Measurements from ENCODE around the gene FAM151B.

Gene FAM151B, protein sequence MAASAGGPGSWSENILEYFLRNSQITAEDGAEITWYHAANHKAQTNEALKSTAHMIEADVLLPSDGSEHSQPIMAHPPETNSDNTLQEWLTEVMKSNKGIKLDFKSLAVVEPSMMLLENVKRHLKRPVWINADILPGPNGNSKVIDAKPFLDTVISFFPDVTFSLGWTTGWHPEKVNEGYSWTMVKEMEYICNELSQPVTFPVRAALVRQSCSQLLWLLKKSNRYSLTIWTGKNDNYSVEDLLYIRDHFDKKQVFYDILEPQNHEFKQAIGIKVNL

DNA sequence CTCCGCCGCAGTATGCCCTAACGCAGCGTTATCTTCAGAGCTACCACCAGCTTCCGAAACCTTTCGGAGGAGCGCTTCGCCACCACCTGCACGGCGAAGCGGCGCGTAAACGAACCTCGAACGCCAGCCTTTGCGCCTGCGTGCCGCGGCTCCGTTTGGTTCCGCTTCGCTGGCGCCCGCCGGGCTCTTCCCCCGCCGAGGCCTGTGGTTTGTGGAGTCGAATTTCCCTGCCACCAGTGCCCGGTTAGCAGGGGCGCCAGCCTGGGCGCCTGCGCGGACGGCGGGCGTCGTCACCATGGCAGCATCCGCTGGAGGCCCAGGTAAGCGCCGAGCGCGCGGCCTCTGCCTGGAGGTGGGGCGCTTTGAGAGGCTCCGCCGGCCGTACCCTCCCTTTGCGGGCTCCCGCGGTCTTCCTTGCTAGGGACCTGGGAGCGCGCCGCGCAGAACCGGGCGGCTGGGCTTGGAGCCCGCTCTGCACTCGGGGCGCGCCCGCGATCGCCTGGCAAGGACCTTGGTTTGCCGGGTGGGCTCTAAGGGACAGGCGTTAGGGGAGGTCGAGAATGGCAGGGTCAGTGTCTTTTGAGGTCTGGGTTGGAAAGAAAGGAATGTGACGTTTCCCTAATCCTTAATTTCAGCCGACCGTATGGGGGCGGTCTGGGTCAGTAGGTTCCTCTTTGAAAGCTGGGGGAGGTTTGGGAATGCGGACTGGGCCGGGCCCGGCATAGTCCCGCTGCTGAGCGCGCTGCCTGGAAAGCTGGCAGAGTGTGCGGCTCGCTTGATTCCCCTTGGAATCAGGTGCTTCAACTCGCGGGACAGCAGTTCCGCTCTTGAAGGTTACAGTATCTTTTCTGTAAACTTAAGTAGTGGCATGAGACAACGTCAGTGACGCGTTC is at the start of gene FAM151B:
Gene FAM151B (plus strand): TSS at position 272 of the 893 bp plus-strand sequence. CDS start 24 bp downstream, at position 296.
- Histone ChIP-seq H3K4me1 (ENCODE audit: low read length) (0 out of 2 replicates have a peak, but pooled peaks cover 3% of the 10 kb centered on the region), H3K36me3 (replicated peaks; ENCODE audit: insufficient read depth, low read length) (no peaks in the 10 kb centered on the region), H3K27ac (ENCODE audit: low read length) (peak within 1 kb of the TSS; percentile 55), H3K9ac (ENCODE audit: low read length) (peak within 1 kb of the TSS; percentile 66), H4K20me1 (ENCODE audit: insufficient read depth, low read length) (no peaks in the 10 kb centered on the region), H3K9me3 (replicated peaks; ENCODE audit: insufficient read depth, low read length) (no peaks in the 10 kb centered on the region), H3K4me3 (ENCODE audit: low read length) (peak within 1 kb of the TSS; percentile 72), H2AFZ (ENCODE audit: low read length) (peak within 1 kb of the TSS; percentile 79), H3K4me2 (ENCODE audit: low read depth, low read length) (peak within 1 kb of the TSS; percentile 85), H3K9me2 (replicated peaks; ENCODE audit: insufficient read depth, low read length) (no peaks in the 10 kb centered on the region), H3K27me3 (replicated peaks; ENCODE audit: insufficient read depth, low read length) (no peaks in the 10 kb centered on the region), H3K79me2 (ENCODE audit: low read length) (no peaks in the 10 kb centered on the region), H3F3A (ENCODE audit: insufficient read depth, low read length) (peaks cover 22% of the 10 kb centered on the region)
- no peak for TF ChIP-seq EZH2 (optimal IDR thresholded peaks at IDR 0.05; ENCODE audit: low read depth, low read length)
- TF ChIP-seq EZH2phosphoT487 (IDR thresholded peaks at IDR 0.05; ENCODE audit: low read length), result no peak
- TF ChIP-seq, protein P1, sequence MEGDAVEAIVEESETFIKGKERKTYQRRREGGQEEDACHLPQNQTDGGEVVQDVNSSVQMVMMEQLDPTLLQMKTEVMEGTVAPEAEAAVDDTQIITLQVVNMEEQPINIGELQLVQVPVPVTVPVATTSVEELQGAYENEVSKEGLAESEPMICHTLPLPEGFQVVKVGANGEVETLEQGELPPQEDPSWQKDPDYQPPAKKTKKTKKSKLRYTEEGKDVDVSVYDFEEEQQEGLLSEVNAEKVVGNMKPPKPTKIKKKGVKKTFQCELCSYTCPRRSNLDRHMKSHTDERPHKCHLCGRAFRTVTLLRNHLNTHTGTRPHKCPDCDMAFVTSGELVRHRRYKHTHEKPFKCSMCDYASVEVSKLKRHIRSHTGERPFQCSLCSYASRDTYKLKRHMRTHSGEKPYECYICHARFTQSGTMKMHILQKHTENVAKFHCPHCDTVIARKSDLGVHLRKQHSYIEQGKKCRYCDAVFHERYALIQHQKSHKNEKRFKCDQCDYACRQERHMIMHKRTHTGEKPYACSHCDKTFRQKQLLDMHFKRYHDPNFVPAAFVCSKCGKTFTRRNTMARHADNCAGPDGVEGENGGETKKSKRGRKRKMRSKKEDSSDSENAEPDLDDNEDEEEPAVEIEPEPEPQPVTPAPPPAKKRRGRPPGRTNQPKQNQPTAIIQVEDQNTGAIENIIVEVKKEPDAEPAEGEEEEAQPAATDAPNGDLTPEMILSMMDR (IDR thresholded peaks at IDR 0.05; ENCODE audit: low read length), result peak; percentile 19; the same call in 1 of the 2 replicates
- DNase-seq, result peak; percentile 97

DNA sequence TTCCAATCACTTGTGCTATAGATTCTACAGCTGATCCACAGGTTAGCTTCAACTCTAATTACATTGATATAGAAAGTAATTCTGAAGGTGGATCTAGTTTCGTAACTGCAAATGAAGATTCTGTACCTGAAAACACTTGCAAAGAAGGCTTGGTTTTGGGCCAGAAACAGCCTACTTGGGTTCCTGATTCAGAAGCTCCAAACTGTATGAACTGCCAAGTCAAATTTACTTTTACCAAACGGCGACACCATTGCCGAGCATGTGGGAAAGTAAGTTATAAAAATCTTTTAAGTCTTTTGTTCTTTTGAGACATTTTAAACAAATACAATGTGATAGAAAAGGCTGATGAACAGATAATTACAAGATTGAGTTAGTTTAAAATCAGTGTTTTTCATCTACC is 49.2 kb upstream of the FAM151B start:
- Histone ChIP-seq H3F3A (ENCODE audit: insufficient read depth, low read length) (no peaks in the 10 kb centered on the region), H3K4me2 (ENCODE audit: low read depth, low read length) (no peak overlapping the region), H3K9ac (ENCODE audit: low read length) (no peak overlapping the region), H3K4me1 (ENCODE audit: low read length) (no peaks in the 10 kb centered on the region), H3K4me3 (ENCODE audit: low read length) (no peak overlapping the region), H3K27ac (ENCODE audit: low read length) (no peak overlapping the region), H2AFZ (ENCODE audit: low read length) (no peak overlapping the region), H3K9me3 (replicated peaks; ENCODE audit: insufficient read depth, low read length) (no peaks in the 10 kb centered on the region), H4K20me1 (ENCODE audit: insufficient read depth, low read length) (no peaks in the 10 kb centered on the region), H3K27me3 (replicated peaks; ENCODE audit: insufficient read depth, low read length) (no peaks in the 10 kb centered on the region), H3K79me2 (ENCODE audit: low read length) (no peaks in the 10 kb centered on the region), H3K36me3 (replicated peaks; ENCODE audit: insufficient read depth, low read length) (no peaks in the 10 kb centered on the region; the same call in 1 of the 2 replicates), H3K9me2 (replicated peaks; ENCODE audit: insufficient read depth, low read length) (no peaks in the 10 kb centered on the region)
- DNase-seq, result no peak
- TF ChIP-seq, protein P1 (IDR thresholded peaks at IDR 0.05; ENCODE audit: low read length), result no peak
- TF ChIP-seq EZH2 (optimal IDR thresholded peaks at IDR 0.05; ENCODE audit: low read depth, low read length) (no peak), EZH2phosphoT487 (IDR thresholded peaks at IDR 0.05; ENCODE audit: low read length) (no peak)

DNA sequence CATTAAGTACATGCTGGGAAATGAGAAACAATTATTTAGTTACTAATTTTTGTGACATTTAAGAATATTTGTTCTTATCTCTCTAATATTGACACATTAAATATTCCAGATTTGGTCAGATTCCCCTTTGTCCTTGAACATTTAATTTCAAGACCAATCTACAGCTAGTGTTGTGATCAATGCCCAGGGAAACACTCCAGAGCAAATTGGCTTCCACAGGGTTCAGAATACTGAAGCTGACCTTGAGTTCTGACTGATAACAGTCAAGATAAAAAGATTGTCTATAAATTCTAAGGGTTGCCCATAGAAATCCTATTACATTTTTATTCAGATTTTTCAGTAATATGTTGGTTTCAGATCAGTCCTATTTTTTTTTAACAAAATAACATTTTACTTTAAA is 48.7 kb upstream of the FAM151B start:
- Histone ChIP-seq H3K4me1 (ENCODE audit: low read length) (no peaks in the 10 kb centered on the region), H3K4me2 (ENCODE audit: low read depth, low read length) (no peak overlapping the region), H4K20me1 (ENCODE audit: insufficient read depth, low read length) (no peaks in the 10 kb centered on the region), H3K79me2 (ENCODE audit: low read length) (no peaks in the 10 kb centered on the region), H3K4me3 (ENCODE audit: low read length) (no peak overlapping the region), H3K9me3 (replicated peaks; ENCODE audit: insufficient read depth, low read length) (no peaks in the 10 kb centered on the region), H3K36me3 (replicated peaks; ENCODE audit: insufficient read depth, low read length) (no peaks in the 10 kb centered on the region; the same call in 1 of the 2 replicates), H3K27me3 (replicated peaks; ENCODE audit: insufficient read depth, low read length) (no peaks in the 10 kb centered on the region), H2AFZ (ENCODE audit: low read length) (no peak overlapping the region), H3K9me2 (replicated peaks; ENCODE audit: insufficient read depth, low read length) (no peaks in the 10 kb centered on the region), H3K27ac (ENCODE audit: low read length) (no peak overlapping the region), H3K9ac (ENCODE audit: low read length) (no peak overlapping the region), H3F3A (ENCODE audit: insufficient read depth, low read length) (no peaks in the 10 kb centered on the region)
- TF ChIP-seq, protein P1 (IDR thresholded peaks at IDR 0.05; ENCODE audit: low read length), result no peak
- TF ChIP-seq EZH2phosphoT487 (IDR thresholded peaks at IDR 0.05; ENCODE audit: low read length) (no peak), EZH2 (optimal IDR thresholded peaks at IDR 0.05; ENCODE audit: low read depth, low read length) (no peak)
- no peak for DNase-seq

Measured in MM.1S (cell line).